SK-N-SH (cell line): ENCODE data around the gene PFKFB1.

Experiments
- TCF12 ChIP-seq: IDR thresholded peaks from 2 replicates; pipeline ENCODE4 v1.4.0; 2012
- TF ChIP-seq, protein P1 (sequence below): IDR thresholded peaks from 2 replicates; pipeline ENCODE4 v1.4.0; 2012; ENCODE audit warnings: low read depth
- TF ChIP-seq, protein P2 (sequence below): fragments of 200-600 bp; sonication (generic); IDR thresholded peaks from 2 replicates; pipeline ENCODE4 v1.6.1; 2017; ENCODE audit warnings: antibody characterized with exemption, mild to moderate bottlenecking, moderate library complexity

DNA sequence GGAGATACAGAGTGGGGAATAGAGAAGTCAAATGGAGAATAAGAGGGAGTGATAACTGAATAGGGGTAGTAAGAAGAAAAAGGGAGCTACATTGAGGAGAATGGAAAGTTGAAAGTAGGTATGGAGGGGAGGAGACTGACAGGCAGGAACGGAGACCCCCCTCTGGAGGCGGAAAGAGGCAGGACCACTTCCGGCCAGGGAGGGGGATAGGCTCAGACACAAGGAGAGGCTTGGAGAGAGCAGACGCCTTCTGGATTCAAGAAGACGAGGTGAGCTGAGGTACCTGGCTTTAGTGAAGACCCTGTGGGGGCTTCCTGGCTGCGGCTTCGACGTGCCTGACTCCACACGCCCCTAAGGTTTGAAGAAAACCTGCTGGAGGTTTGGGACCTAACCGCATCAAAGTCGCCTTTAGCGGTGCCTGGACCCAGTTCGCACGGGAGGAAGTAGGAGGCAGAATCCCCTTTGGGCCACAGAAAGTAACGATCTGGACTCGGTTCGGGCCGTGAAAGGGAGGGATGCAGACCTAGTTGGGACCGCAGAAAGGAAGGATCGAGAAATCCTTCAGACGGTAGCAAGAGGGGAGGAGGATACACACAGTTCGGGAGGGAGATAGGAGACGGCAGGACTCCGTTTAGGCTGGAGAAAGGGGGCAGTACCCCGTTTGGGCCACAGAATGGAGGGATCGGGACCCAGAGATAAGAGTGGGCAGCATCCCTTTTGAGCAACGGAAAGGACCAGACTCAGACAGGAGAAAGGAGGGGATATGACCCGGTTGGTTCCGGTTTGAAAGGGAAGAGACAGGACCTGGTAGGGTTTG is 73.2 kb downstream of the PFKFB1 start, which contains the start of gene TRO:
- TF ChIP-seq, protein P1, sequence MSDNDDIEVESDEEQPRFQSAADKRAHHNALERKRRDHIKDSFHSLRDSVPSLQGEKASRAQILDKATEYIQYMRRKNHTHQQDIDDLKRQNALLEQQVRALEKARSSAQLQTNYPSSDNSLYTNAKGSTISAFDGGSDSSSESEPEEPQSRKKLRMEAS = no peak
- TF ChIP-seq, protein P2, sequence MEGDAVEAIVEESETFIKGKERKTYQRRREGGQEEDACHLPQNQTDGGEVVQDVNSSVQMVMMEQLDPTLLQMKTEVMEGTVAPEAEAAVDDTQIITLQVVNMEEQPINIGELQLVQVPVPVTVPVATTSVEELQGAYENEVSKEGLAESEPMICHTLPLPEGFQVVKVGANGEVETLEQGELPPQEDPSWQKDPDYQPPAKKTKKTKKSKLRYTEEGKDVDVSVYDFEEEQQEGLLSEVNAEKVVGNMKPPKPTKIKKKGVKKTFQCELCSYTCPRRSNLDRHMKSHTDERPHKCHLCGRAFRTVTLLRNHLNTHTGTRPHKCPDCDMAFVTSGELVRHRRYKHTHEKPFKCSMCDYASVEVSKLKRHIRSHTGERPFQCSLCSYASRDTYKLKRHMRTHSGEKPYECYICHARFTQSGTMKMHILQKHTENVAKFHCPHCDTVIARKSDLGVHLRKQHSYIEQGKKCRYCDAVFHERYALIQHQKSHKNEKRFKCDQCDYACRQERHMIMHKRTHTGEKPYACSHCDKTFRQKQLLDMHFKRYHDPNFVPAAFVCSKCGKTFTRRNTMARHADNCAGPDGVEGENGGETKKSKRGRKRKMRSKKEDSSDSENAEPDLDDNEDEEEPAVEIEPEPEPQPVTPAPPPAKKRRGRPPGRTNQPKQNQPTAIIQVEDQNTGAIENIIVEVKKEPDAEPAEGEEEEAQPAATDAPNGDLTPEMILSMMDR = peak; percentile 24; the same call in 1 of the 2 replicates
- TF ChIP-seq TCF12 = no peak
